HG03558 (cell line): ENCODE results near the gene FMN2.
"Not testable (repeated sequence)": the region's sequence is repeated elsewhere in the genome, so short reads cannot be mapped to it uniquely, and the experiment has no call there.

Experiments used
- ATAC-seq: cut with Tn5 transposase; IDR thresholded peaks from one replicate; pipeline ENCODE4 v1.9.1; 2021; ENCODE audit warnings: moderate number of reproducible peaks; ENCODE audit not compliant: unreplicated experiment; ENCODE audit errors: extremely low read depth

The FMN2 gene

GRCh38 chr1:240128366-240128765, 36.7 kb downstream of the FMN2 start:
- no peak for ATAC-seq

GRCh38 chr1:240134113-240134512, 42.4 kb downstream of the FMN2 start:
- no peak for ATAC-seq

GRCh38 chr1:240134596-240134995, 42.9 kb downstream of the FMN2 start:
- ATAC-seq: no peak

- no peak for ATAC-seq
Observed at GRCh38 chr1:240136402-240136801, 44.7 kb downstream of the FMN2 start.

- ATAC-seq: no peak
Observed at GRCh38 chr1:240138867-240139266, 47.2 kb downstream of the FMN2 start.

GRCh38 chr1:240139511-240139910, 47.8 kb downstream of the FMN2 start:
- ATAC-seq: no peak

GRCh38 chr1:240145120-240145519, 53.4 kb downstream of the FMN2 start:
- no peak for ATAC-seq

- no peak for ATAC-seq
Observed at GRCh38 chr1:240148333-240148732, 56.6 kb downstream of the FMN2 start.

GRCh38 chr1:240149484-240150094, 57.9 kb downstream of the FMN2 start:
- ATAC-seq: peak; percentile 54

GRCh38 chr1:240151136-240151735, 59.6 kb downstream of the FMN2 start:
- ATAC-seq: no peak

GRCh38 chr1:240152611-240153297, 61.1 kb downstream of the FMN2 start:
- no peak for ATAC-seq

- ATAC-seq: no peak
Observed at GRCh38 chr1:240155605-240156004, 63.9 kb downstream of the FMN2 start.

- ATAC-seq: no peak
Observed at GRCh38 chr1:240164742-240165141, 73.1 kb downstream of the FMN2 start.

- ATAC-seq: no peak
Observed at GRCh38 chr1:240169188-240169587, 77.5 kb downstream of the FMN2 start.

- ATAC-seq: no peak
Observed at GRCh38 chr1:240170266-240170665, 78.6 kb downstream of the FMN2 start.

- ATAC-seq: no peak
Observed at GRCh38 chr1:240170806-240171205, 79.1 kb downstream of the FMN2 start.

GRCh38 chr1:240171907-240172306, 80.2 kb downstream of the FMN2 start:
- no peak for ATAC-seq

- ATAC-seq: no peak
Observed at GRCh38 chr1:240173836-240174235, 82.2 kb downstream of the FMN2 start.

GRCh38 chr1:240174734-240175133, 83.1 kb downstream of the FMN2 start:
- ATAC-seq: no peak

GRCh38 chr1:240178366-240178765, 86.7 kb downstream of the FMN2 start:
- ATAC-seq: no peak

GRCh38 chr1:240184682-240185081, 93.0 kb downstream of the FMN2 start:
- ATAC-seq: not testable (repeated sequence)

- ATAC-seq: no peak
Observed at GRCh38 chr1:240188139-240188538, 96.5 kb downstream of the FMN2 start.
